H1 (cell line): ENCODE data around the gene KATNAL1. TPM values are rescaled to one million over a fixed set of nuclear protein-coding genes. Genes with fewer than 3 reads are reported as not detected.

Source experiments
- CTCF ChIA-PET: fragments of 300-600 bp; sonication (Branson Sonifier 250); formaldehyde crosslinking; loops from one replicate; lab custom pipeline; 2021; ENCODE audit not compliant: partially characterized antibody; lab: Charles Lee
- POLR2A ChIA-PET: fragments of 300-600 bp; sonication (Branson Sonifier 250); formaldehyde crosslinking; loops from one replicate; lab custom pipeline; 2021; ENCODE audit warnings: inconsistent platforms; ENCODE audit not compliant: partially characterized antibody; lab: Charles Lee
- DNase-seq, 2 experiments: peaks; one replicate each; pipeline versions ENCODE4 v3.0.0 to v3.0.0-alpha.2; 2010 to 2022; ENCODE audit warnings: low spot score in 2 of 2, low read depth in 1 of 2, mixed read lengths in 1 of 2
- FAIRE-seq: peaks from 2 replicates; lab custom pipeline; 2011; peaks lifted over from hg19 to GRCh38; lab: Jason Lieb, UNC
- H2AFZ ChIP-seq: 2 replicates; pipeline ENCODE4 v1.8.1; 2012; ENCODE audit warnings: low read length, inconsistent platforms
- H2AK5ac ChIP-seq: 2 replicates; pipeline ENCODE4 v1.6.1; 2013; ENCODE audit warnings: low read depth, low read length
- H2BK120ac ChIP-seq: replicated peaks from 2 replicates; pipeline ENCODE3; 2013; ENCODE audit warnings: low read depth, low read length, inconsistent platforms
- H2BK12ac ChIP-seq: 2 replicates; pipeline ENCODE4 v1.6.1; 2013; ENCODE audit warnings: low read depth, low read length
- H2BK15ac ChIP-seq: 2 replicates; pipeline ENCODE4 v1.6.1; 2013; ENCODE audit warnings: low read length
- H2BK20ac ChIP-seq: 2 replicates; pipeline ENCODE4 v1.6.1; 2013; ENCODE audit warnings: low read length
- H2BK5ac ChIP-seq: 2 replicates; pipeline ENCODE4 v1.6.1; 2013; ENCODE audit warnings: low read depth, low read length
- H3K14ac ChIP-seq: 2 replicates; pipeline ENCODE4 v1.6.1; 2013; ENCODE audit warnings: inconsistent platforms; ENCODE audit not compliant: insufficient read length
- H3K18ac ChIP-seq: 2 replicates; pipeline ENCODE4 v1.6.1; 2013; ENCODE audit warnings: low read length; ENCODE audit errors: extremely low read depth
- H3K23ac ChIP-seq: 2 replicates; pipeline ENCODE4 v1.6.1; 2013; ENCODE audit warnings: inconsistent platforms; ENCODE audit not compliant: insufficient read length
- H3K23me2 ChIP-seq: 2 replicates; pipeline ENCODE4 v1.6.1; 2013; ENCODE audit warnings: low read depth, low read length
- H3K27ac ChIP-seq: 2 replicates; pipeline ENCODE4 v1.6.1; 2011; ENCODE audit warnings: low read depth, low read length, inconsistent platforms
- H3K27me3 ChIP-seq, 4 experiments: replicated peaks in 1 of 4; 1 replicate in 1 of 4; 2 replicates in 3 of 4; pipeline versions ENCODE4 v1.6.1 to v1.8.1; 2011 to 2013; ENCODE audit warnings: low read length in 3 of 4, mild to moderate bottlenecking in 3 of 4, inconsistent platforms in 2 of 4, mixed read lengths in 2 of 4, moderate library complexity in 1 of 4; ENCODE audit not compliant: control insufficient read depth in 3 of 4, insufficient read depth in 3 of 4; ENCODE audit errors: extremely low read depth in 1 of 4
- H3K36me3 ChIP-seq, 4 experiments: 2 replicates each; pipeline versions ENCODE4 v1.6.1 to v1.8.1; 2011 to 2013; ENCODE audit warnings: mild to moderate bottlenecking in 4 of 4, low read length in 3 of 4, moderate library complexity in 2 of 4, control low read depth in 1 of 4, inconsistent platforms in 1 of 4; ENCODE audit not compliant: insufficient read depth in 4 of 4, control insufficient read depth in 2 of 4
- H3K4ac ChIP-seq: replicated peaks from 2 replicates; pipeline ENCODE3; 2013; ENCODE audit warnings: low read length, low read depth, mixed read lengths, inconsistent platforms; ENCODE audit not compliant: insufficient read length
- H3K4me1 ChIP-seq, 4 experiments: replicated peaks in 1 of 4; 1 replicate in 1 of 4; 2 replicates in 3 of 4; pipeline versions ENCODE4 v1.6.1 to v1.8.1; 2011 to 2013; ENCODE audit warnings: low read length in 3 of 4, inconsistent platforms in 2 of 4, mixed read lengths in 1 of 4; ENCODE audit not compliant: insufficient read depth in 4 of 4, control insufficient read depth in 3 of 4
- H3K4me2 ChIP-seq, 2 experiments: 2 replicates each; pipeline versions ENCODE4 v1.6.1 to v1.8.1; 2011 to 2013; ENCODE audit warnings: low read depth in 2 of 2, low read length in 2 of 2, control low read depth in 1 of 2, inconsistent platforms in 1 of 2, mild to moderate bottlenecking in 1 of 2; ENCODE audit not compliant: insufficient read depth in 1 of 2
- H3K4me3 ChIP-seq, 4 experiments: fragments of 200-600, 300-600 bp in 1 of 4; sonication (generic), shearing (Covaris generic), sonication (Bioruptor Twin) in 1 of 4; 2 replicates each; pipeline versions ENCODE4 v1.5.1 to v1.8.1; 2011 to 2016; ENCODE audit warnings: low read length in 4 of 4, low read depth in 3 of 4, control low read depth in 2 of 4, inconsistent platforms in 2 of 4, mild to moderate bottlenecking in 2 of 4, mixed read lengths in 1 of 4, moderate library complexity in 1 of 4; ENCODE audit not compliant: insufficient read depth in 2 of 4; ENCODE audit errors: extremely low read depth in 1 of 4
- H3K56ac ChIP-seq: replicated peaks from 2 replicates; pipeline ENCODE3; 2013; ENCODE audit warnings: low read depth, mild to moderate bottlenecking, mixed read lengths, low read length, inconsistent platforms; ENCODE audit not compliant: insufficient read length
- H3K79me1 ChIP-seq: 2 replicates; pipeline ENCODE4 v1.6.1; 2013; ENCODE audit warnings: low read depth, low read length, control low read depth
- H3K79me2 ChIP-seq, 2 experiments: 2 replicates each; pipeline versions ENCODE4 v1.6.1 to v1.8.1; 2012 to 2013; ENCODE audit warnings: low read length in 2 of 2, mild to moderate bottlenecking in 2 of 2, inconsistent platforms in 1 of 2; ENCODE audit not compliant: insufficient read depth in 2 of 2, control insufficient read depth in 1 of 2
- H3K9ac ChIP-seq, 4 experiments: replicated peaks in 1 of 4; 1 replicate in 1 of 4; 2 replicates in 3 of 4; pipeline versions ENCODE4 v1.6.1 to v1.8.1; 2011 to 2013; ENCODE audit warnings: low read depth in 3 of 4, low read length in 3 of 4, control low read depth in 2 of 4, mild to moderate bottlenecking in 2 of 4, moderate library complexity in 2 of 4, inconsistent platforms in 1 of 4; ENCODE audit errors: extremely low read depth in 1 of 4
- H3K9me3 ChIP-seq, 2 experiments: 2 replicates each; pipeline versions ENCODE4 v1.6.1 to v1.8.1; 2012 to 2013; ENCODE audit warnings: mild to moderate bottlenecking in 2 of 2, moderate library complexity in 2 of 2, control low read depth in 1 of 2, inconsistent platforms in 1 of 2, low read depth in 1 of 2, low read length in 1 of 2, mixed read lengths in 1 of 2; ENCODE audit not compliant: insufficient read depth in 2 of 2
- H4K20me1 ChIP-seq, 2 experiments: replicated peaks in 1 of 2; 2 replicates each; pipeline versions ENCODE3 to v1.8.1; 2011 to 2013; ENCODE audit warnings: inconsistent platforms in 2 of 2, low read length in 2 of 2, mild to moderate bottlenecking in 1 of 2; ENCODE audit not compliant: insufficient read depth in 2 of 2, control insufficient read depth in 1 of 2
- H4K5ac ChIP-seq: 2 replicates; pipeline ENCODE4 v1.6.1; 2013; ENCODE audit warnings: low read length, low read depth, mixed read lengths, inconsistent platforms; ENCODE audit not compliant: insufficient read length
- H4K8ac ChIP-seq: 2 replicates; pipeline ENCODE4 v1.8.0; 2013; ENCODE audit warnings: mild to moderate bottlenecking, moderate library complexity, low read length, inconsistent platforms; ENCODE audit not compliant: insufficient read depth; ENCODE audit errors: extremely low read depth
- H4K91ac ChIP-seq: replicated peaks from 2 replicates; pipeline ENCODE3; 2013; ENCODE audit warnings: low read length, mixed read lengths, inconsistent platforms; ENCODE audit not compliant: insufficient read length
- CBX8 ChIP-seq: fragments of 300-800, 300-1000 bp; sonication (generic); IDR thresholded peaks from 2 replicates; pipeline ENCODE4 v1.7.1; 2016; ENCODE audit warnings: low read depth, low read length, borderline replicate concordance
- CHD1 ChIP-seq: IDR thresholded peaks from 2 replicates; pipeline ENCODE4 v1.6.1; 2012; ENCODE audit warnings: low read depth, low read length, improper control_type of control experiment
- CREB1 ChIP-seq: IDR thresholded peaks from 2 replicates; pipeline ENCODE4 v1.6.1; 2012; ENCODE audit warnings: inconsistent platforms
- E2F6 ChIP-seq: IDR thresholded peaks from 2 replicates; pipeline ENCODE4 v1.6.1; 2012; ENCODE audit warnings: inconsistent platforms
- JUND ChIP-seq: IDR thresholded peaks from 2 replicates; pipeline ENCODE4 v1.6.1; 2011; ENCODE audit warnings: mild to moderate bottlenecking, improper control_type of control experiment, low read length
- POLR2A ChIP-seq, 2 experiments: IDR thresholded peaks; 1 replicate in 1 of 2; 2 replicates in 1 of 2; pipeline ENCODE4 v1.6.1; 2011; ENCODE audit warnings: low read depth in 2 of 2, low read length in 2 of 2, mild to moderate bottlenecking in 2 of 2; ENCODE audit errors: control extremely low read depth in 1 of 2
- RAD21 ChIP-seq, 2 experiments: IDR thresholded peaks in 1 of 2; conservative IDR thresholded peaks in 1 of 2; 2 replicates each; pipeline ENCODE4 v1.6.1; 2011; ENCODE audit warnings: low read depth in 2 of 2, low read length in 2 of 2, improper control_type of control experiment in 1 of 2, inconsistent platforms in 1 of 2, mild to moderate bottlenecking in 1 of 2, moderate library complexity in 1 of 2
- RBBP5 ChIP-seq: IDR thresholded peaks from 2 replicates; pipeline ENCODE4 v1.7.1; 2012; ENCODE audit warnings: low read depth, mild to moderate bottlenecking, inconsistent platforms, low read length, moderate library complexity, borderline replicate concordance
- SAP30 ChIP-seq: fragments of 300-600 bp; sonication (generic); IDR thresholded peaks from 2 replicates; pipeline ENCODE4 v1.7.1; 2012; ENCODE audit warnings: low read length, moderate library complexity, mild to moderate bottlenecking, inconsistent platforms; ENCODE audit not compliant: insufficient read depth, insufficient replicate concordance
- SIX5 ChIP-seq: IDR thresholded peaks from 2 replicates; pipeline ENCODE4 v1.6.1; 2011; ENCODE audit warnings: mild to moderate bottlenecking, low read depth, low read length
- SP2 ChIP-seq: IDR thresholded peaks from 2 replicates; pipeline ENCODE4 v1.6.1; 2012; ENCODE audit warnings: mild to moderate bottlenecking, low read length, inconsistent platforms
- TEAD4 ChIP-seq: IDR thresholded peaks from 2 replicates; pipeline ENCODE4 v1.6.1; 2012; ENCODE audit warnings: low read depth, low read length, inconsistent platforms, mixed read lengths
- ZNF274 ChIP-seq: IDR thresholded peaks from 2 replicates; pipeline ENCODE4 v1.7.0; 2012; ENCODE audit warnings: low read length, borderline replicate concordance; ENCODE audit errors: extremely low read depth
- WGBS, 2 experiments: shearing (Covaris generic) in 1 of 2; methylation state at CpG; one replicate each; pipeline versions ENCODE4 v1.1.6 to v1.1.7; 2013 to 2015; ENCODE audit warnings: low lambda C conversion rate in 2 of 2, mixed read lengths in 2 of 2, inconsistent platforms in 1 of 2, low coverage in 1 of 2, missing lambda C conversion rate in 1 of 2; ENCODE audit not compliant: insufficient replicate concordance in 2 of 2, insufficient coverage in 1 of 2, insufficient read length in 1 of 2; ENCODE audit errors: extremely low coverage in 1 of 2, missing lambda C conversion rate in 1 of 2; 5-methylcytosine and 5-hydroxymethylcytosine counted together
- polyA plus RNA-seq, 7 experiments: library from polyadenylated mRNA; depleted of rRNA in 3 of 7; stranded (reverse) in 5 of 7; unstranded in 2 of 7; fragments of >200 nt in 5 of 7; fragments of 200-250 nt in 2 of 7; gene quantifications; 1 replicate in 5 of 7; 2 replicates in 1 of 7; 4 replicates in 1 of 7; pipeline versions ENCODE4 v1.2.1 to v1.2.3, GENCODE V29; 2011 to 2013; ENCODE audit warnings: missing spikeins in 2 of 7, mixed read lengths in 2 of 7
- total RNA-seq: library from RNA; stranded (reverse); fragmentation: NEBNext Ultra II Directional; extraction: Animal tissue kit (Norgen Biotek cat#: 25700); gene quantifications from 2 replicates; pipeline ENCODE4 v1.2.1, GENCODE V29; 2021

The KATNAL1 gene
- total and polyA plus RNA-seq, 2 of the 8 experiments (the other 6 are each of a cell fraction or from before 2014, with no cell fraction given): 4.0 to 13.2 TPM

GRCh38 chr13:30192320-30193093, 114.8 kb downstream of the KATNAL1 start:
- H3K14ac ChIP-seq: no peak overlapping the region
- H4K8ac ChIP-seq: no peak overlapping the region
- CTCF ChIA-PET: no interaction called here
- H2BK20ac ChIP-seq: no peak overlapping the region
- peaks cover 0 to 3% (median 1%) of the 10 kb centered on the region in 4 experiments; a peak in 2 of 7 replicates for H3K4me1 ChIP-seq
- H3K23me2 ChIP-seq: no peaks in the 10 kb centered on the region
- no peaks in the 10 kb centered on the region for H3K9me3 ChIP-seq
- no peak overlapping the region for H2BK12ac ChIP-seq
- DNase-seq: no peak
- H3K23ac ChIP-seq: no peak overlapping the region
- POLR2A ChIA-PET: no interaction called here
- H2AFZ ChIP-seq: no peak overlapping the region
- H4K91ac ChIP-seq: no peak overlapping the region
- no peak overlapping the region for H2BK15ac ChIP-seq
- no peaks in the 10 kb centered on the region for H4K20me1 ChIP-seq
- WGBS, 2 experiments: 83% methylated on average over 10 of the region's 10 CpGs; no CpG with 5 or more reads in 1 of the 2 experiments
- H3K79me1 ChIP-seq: no peaks in the 10 kb centered on the region
- no peak overlapping the region for H3K4ac ChIP-seq
- no peak overlapping the region for H3K27ac ChIP-seq
- H2AK5ac ChIP-seq: no peak overlapping the region
- H3K9ac ChIP-seq: no peak overlapping the region
- no peak overlapping the region for H3K56ac ChIP-seq
- no peak overlapping the region for H2BK120ac ChIP-seq
- H3K36me3 ChIP-seq: no peaks in the 10 kb centered on the region
- no peak overlapping the region for H3K18ac ChIP-seq
- no peak overlapping the region for H4K5ac ChIP-seq
- no peaks in the 10 kb centered on the region for H3K27me3 ChIP-seq
- no peak for FAIRE-seq
- H2BK5ac ChIP-seq: no peak overlapping the region
- no peak overlapping the region for H3K4me3 ChIP-seq
- no peak overlapping the region for H3K4me2 ChIP-seq
- no peaks in the 10 kb centered on the region for H3K79me2 ChIP-seq
- TF ChIP-seq RBBP5 (no peak), ZNF274 (no peak), CHD1 (no peak), SIX5 (no peak), CBX8 (no peak), TEAD4 (no peak), SAP30 (no peak), CREB1 (no peak), POLR2A (IDR thresholded peaks at IDR 0.05; ENCODE audit: control extremely low read depth in 1 of 2, low read depth in 2 of 2, low read length in 2 of 2) (no peak), JUND (no peak), SP2 (no peak), E2F6 (no peak), RAD21 (IDR thresholded peaks at IDR 0.05 in 1 of 2, conservative IDR thresholded peaks at IDR 0.05 in 1 of 2; ENCODE audit: low read depth in 2 of 2, low read length in 2 of 2) (no peak)
